ENCODE data around the gene CHI3L2.

DNA sequence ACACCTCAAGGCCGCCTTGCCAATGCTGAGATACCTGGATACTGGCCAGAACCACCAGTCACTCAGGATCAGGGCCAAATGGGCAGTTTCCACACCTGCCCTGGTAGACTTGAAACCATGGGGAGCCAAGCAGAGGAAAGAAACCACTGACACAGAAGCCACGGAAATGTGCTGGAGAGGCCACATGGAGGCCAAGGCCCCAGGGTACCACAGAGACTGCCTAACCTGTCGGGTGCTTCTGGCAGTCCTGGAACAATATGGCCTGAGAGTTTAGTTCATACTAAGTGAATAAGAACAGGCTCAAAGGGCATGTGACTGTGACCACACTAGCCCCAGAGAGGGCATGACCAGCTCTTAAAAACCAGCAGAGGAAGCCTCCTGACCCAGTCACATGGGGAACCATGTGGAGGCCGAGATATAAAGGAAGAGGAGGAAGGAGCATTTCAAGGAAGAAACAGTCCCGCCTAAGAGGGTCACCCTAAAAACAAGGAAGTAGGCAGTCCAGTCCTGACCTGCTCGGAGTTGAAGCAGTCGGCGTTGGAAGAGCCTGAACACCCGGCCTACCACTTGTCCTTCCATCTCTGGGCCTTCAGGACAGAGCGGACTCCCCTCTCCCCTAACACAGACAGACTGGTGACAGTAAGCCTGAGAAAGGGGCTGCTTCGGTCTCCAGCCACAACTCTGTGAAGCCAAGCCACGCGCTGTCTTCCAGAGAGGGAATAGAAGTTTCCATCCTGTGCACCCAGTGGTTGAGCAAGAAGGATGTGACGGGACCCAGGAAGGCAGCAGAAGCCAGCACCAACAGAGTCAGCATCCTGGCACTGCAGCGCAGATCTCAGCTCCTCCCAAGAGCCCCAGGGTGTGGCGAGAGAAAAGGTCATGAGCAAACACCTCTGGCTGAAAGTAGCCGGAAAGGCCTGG lies 27.4 kb upstream of the CHI3L2 start, which contains the start of gene DENND2D:
- TF ChIP-seq POLR2A (IDR thresholded peaks at IDR 0.05; ENCODE audit: low read length) (no peak), GATA1 (IDR thresholded peaks at IDR 0.05; ENCODE audit: low read depth, low read length) (no peak)
